ENCODE data around the gene LRRC36. TPM values are rescaled to one million over a fixed set of nuclear protein-coding genes. Genes with fewer than 3 reads are reported as not detected.

Gene LRRC36
- total and polyA plus RNA-seq, 2 of the 13 experiments (the other 11 are each of a cell fraction or from before 2014, with no cell fraction given), result 0.12 to 0.15 TPM

GRCh38 chr16:67428146-67428731, 101.6 kb downstream of the LRRC36 start (continued):
- TF ChIP-seq KIAA2018 (CRISPR knock-in tag; IDR thresholded peaks at IDR 0.05; ENCODE audit: borderline replicate concordance), result no peak
- no peak for TF ChIP-seq ZBTB43 (CRISPR knock-in tag; conservative IDR thresholded peaks at IDR 0.05)
- no peak for TF ChIP-seq RNF2 (conservative IDR thresholded peaks at IDR 0.05; ENCODE audit: low read depth)
- TF ChIP-seq ZNF749 (CRISPR knock-in tag; IDR thresholded peaks at IDR 0.05; ENCODE audit: borderline replicate concordance), result no peak
- no peak for TF ChIP-seq MAZ (IDR thresholded peaks at IDR 0.05; ENCODE audit: borderline replicate concordance, low read depth, low read length)
- peak; percentile 32; the same call in 1 of the 2 replicates for TF ChIP-seq MAZ (CRISPR knock-in tag; IDR thresholded peaks at IDR 0.05; ENCODE audit: low read depth)
- TF ChIP-seq ZBTB42 (CRISPR knock-in tag; IDR thresholded peaks at IDR 0.05), result no peak
- TF ChIP-seq THYN1 (CRISPR knock-in tag; IDR thresholded peaks at IDR 0.05; ENCODE audit: borderline replicate concordance, low read depth), result no peak
- TF ChIP-seq ETS1 (CRISPR knock-in tag; IDR thresholded peaks at IDR 0.05), result no peak
- no peak for TF ChIP-seq PRDM15 (CRISPR knock-in tag; IDR thresholded peaks at IDR 0.05)
- no peak for TF ChIP-seq ZNF224 (CRISPR knock-in tag; IDR thresholded peaks at IDR 0.05)
- no peak for TF ChIP-seq ETV6 (CRISPR knock-in tag; conservative IDR thresholded peaks at IDR 0.05)
